ENCODE data around the gene DPEP2. TPM values are rescaled to one million over a fixed set of nuclear protein-coding genes. Genes with fewer than 3 reads are reported as not detected.
"Not testable (repeated sequence)": the region's sequence is repeated elsewhere in the genome, so short reads cannot be mapped to it uniquely, and the experiment has no call there.

The DPEP2 gene
- total RNA-seq, 1 donor from 2014 or later: 29.5 TPM

DNA sequence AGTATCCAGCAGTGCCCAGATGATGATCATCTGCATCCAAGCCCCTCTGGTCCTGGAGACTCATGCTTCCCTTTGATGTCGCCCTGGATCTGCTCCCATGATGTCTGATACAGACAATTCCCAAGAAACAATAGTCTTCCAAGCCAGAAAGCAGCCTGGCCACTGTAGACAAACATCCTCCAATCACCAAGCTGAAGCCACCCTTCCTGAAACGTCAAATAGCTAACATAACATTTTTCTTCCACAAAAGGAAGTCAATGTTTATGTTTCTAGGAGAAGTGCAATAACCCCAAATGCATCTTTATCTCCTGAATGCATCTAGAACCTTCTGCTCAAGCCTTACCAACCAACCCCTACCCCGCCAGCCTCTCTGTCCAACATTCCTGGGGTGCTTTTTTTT, 1.2 kb upstream of the DPEP2 start:
- TF ChIP-seq, protein P1, sequence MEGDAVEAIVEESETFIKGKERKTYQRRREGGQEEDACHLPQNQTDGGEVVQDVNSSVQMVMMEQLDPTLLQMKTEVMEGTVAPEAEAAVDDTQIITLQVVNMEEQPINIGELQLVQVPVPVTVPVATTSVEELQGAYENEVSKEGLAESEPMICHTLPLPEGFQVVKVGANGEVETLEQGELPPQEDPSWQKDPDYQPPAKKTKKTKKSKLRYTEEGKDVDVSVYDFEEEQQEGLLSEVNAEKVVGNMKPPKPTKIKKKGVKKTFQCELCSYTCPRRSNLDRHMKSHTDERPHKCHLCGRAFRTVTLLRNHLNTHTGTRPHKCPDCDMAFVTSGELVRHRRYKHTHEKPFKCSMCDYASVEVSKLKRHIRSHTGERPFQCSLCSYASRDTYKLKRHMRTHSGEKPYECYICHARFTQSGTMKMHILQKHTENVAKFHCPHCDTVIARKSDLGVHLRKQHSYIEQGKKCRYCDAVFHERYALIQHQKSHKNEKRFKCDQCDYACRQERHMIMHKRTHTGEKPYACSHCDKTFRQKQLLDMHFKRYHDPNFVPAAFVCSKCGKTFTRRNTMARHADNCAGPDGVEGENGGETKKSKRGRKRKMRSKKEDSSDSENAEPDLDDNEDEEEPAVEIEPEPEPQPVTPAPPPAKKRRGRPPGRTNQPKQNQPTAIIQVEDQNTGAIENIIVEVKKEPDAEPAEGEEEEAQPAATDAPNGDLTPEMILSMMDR (IDR thresholded peaks at IDR 0.05): no peak
- H3K27ac ChIP-seq: peak overlapping the region; percentile 84
- ATAC-seq: peak; percentile 31 to 37
- intact Hi-C loops (cut with DNase I): no loop called here
- H3K4me1 ChIP-seq: peaks cover 44% of the 10 kb centered on the region
- H3K36me3 ChIP-seq: no peaks in the 10 kb centered on the region
- no peak for DNase-seq
- H3K27me3 ChIP-seq (ENCODE audit: low read depth): no peaks in the 10 kb centered on the region
- no peaks in the 10 kb centered on the region for H3K9me3 ChIP-seq
- H3K4me3 ChIP-seq: peak overlapping the region; percentile 42

DNA sequence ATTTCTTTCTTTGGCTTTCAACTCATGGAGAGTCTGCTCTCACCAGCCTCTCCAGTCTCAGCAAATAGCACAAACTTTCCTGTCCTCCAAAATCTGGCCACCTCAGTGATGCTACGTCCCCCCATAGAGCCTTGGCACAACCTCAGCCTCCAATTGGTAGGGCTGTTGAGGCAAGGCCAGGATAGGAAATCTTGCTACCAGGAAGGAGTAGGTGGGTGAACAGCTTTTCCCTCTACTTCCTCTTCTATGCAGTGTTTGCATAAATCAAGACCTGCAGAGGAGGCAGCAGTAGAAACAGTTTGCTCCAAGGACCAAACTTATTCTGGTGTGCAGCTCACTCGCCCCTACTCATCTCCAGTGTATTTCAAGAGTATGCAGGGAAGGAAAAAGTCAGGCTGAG, 701 bp upstream of the DPEP2 start:
- ATAC-seq: peak; percentile 72 to 74
- intact Hi-C loops (cut with DNase I): no loop called here
- Histone ChIP-seq H3K27me3 (ENCODE audit: low read depth) (no peaks in the 10 kb centered on the region), H3K9me3 (no peaks in the 10 kb centered on the region), H3K4me1 (peaks cover 44% of the 10 kb centered on the region), H3K4me3 (peak overlapping the region; percentile 42), H3K27ac (peak overlapping the region; percentile 84), H3K36me3 (no peaks in the 10 kb centered on the region)
- no peak for DNase-seq
- TF ChIP-seq, protein P1 (IDR thresholded peaks at IDR 0.05): no peak

DNA sequence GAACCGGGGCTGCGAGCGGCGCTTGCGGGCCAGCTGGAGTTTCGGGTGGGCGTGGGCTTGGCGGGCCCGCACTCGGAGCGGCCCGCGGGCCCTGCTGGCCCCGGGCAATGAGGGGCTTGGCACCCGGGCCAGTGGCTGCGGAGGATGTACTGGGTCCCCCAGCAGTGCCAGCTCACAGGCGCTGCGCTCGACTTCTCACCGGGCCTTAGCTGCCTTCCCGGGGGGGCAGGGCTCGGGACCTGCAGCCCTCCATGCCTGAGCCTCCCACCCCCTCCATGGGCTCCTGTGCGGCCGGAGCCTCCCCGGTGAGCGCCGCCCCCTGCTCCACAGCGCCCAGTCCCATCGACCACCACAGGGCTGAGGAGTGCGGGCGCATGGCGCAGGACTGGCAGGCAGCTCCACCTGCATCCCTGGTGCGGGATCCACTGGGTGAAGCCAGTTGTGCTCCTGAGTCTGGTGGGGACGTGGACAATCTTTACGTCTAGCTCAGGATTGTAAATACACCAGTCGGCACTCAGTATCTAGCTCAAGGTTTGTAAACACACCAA, 979 bp downstream of the DPEP2 start:
- H3K36me3 ChIP-seq; intact Hi-C loops (cut with DNase I); H3K27me3 ChIP-seq (ENCODE audit: low read depth); H3K4me3 ChIP-seq; DNase-seq; H3K9me3 ChIP-seq; ATAC-seq: not testable (repeated sequence)
- Histone ChIP-seq H3K27ac (peak overlapping the region; percentile 84), H3K4me1 (peaks cover 52% of the 10 kb centered on the region)

DNA sequence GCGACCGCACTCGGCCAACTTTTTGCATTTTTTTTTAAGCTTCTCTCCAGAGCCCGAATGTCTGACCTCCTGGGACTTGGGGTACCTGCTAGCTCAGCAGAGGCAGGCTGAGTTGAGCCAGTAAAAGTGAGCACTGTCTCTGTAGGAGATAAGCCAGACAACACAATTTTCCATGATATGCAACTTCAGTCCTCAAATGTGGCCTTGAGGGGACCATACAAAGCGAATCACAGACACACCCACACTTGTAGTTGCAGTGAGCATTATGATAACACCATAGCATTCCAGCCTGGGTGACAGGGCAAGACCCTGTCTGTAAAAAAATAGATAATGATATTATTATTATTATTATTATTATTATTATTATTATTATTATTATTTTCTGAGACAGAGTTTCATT, 2.6 kb downstream of the DPEP2 start:
- Histone ChIP-seq H3K9me3 (no peaks in the 10 kb centered on the region), H3K4me3 (no peak overlapping the region), H3K27ac (no peak overlapping the region), H3K4me1 (peaks cover 60% of the 10 kb centered on the region), H3K36me3 (no peaks in the 10 kb centered on the region), H3K27me3 (ENCODE audit: low read depth) (no peaks in the 10 kb centered on the region)
- intact Hi-C loops (cut with DNase I): no loop called here
- ATAC-seq (no peak), DNase-seq (no peak)
- TF ChIP-seq, protein P1 (IDR thresholded peaks at IDR 0.05): no peak

DNA sequence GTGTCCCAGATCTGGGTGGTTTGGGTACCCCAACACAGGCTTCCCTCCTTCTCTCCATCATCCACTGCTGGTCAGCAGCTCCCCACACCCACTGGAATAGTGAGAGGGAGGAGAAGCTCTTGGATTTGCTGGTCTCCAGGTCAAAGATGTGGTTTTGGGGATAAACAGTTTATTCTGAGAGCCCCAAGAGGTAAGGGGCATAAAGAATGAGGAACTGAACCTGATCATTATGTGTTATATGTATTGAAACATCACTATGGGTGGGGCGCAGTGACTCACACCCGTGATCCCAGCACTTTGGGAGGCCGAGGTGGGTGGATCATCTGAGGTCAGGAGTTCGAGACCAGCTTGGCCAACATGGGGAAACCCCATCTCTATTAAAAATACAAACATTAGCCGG, 3.9 kb downstream of the DPEP2 start:
- H3K27ac ChIP-seq: peak overlapping the region; percentile 53
- no peak overlapping the region for H3K4me3 ChIP-seq
- no peaks in the 10 kb centered on the region for H3K27me3 ChIP-seq (ENCODE audit: low read depth)
- ATAC-seq (no peak), DNase-seq (peak; percentile 54)
- no peaks in the 10 kb centered on the region for H3K9me3 ChIP-seq
- H3K4me1 ChIP-seq: peaks cover 49% of the 10 kb centered on the region
- no peaks in the 10 kb centered on the region for H3K36me3 ChIP-seq
- TF ChIP-seq, protein P1 (IDR thresholded peaks at IDR 0.05): no peak
- intact Hi-C loops (cut with DNase I): no loop called here

DNA sequence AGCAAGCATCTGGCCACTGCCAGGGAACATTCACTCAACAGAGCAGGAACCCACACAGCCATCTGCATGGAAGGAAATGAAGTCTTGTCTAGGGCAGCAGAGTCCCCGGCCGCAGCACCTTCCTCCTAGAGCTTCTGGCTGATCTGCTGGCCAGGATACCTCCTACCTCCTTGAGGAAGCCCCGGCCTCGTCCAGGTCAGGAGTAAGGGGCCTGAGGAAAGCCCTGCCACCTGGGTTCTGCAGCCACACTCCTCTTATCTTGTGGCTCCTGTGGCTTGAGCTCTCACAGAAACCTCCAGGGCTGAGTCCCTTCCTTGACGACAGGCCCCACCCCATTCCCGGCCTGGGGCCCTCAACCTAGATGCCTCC, 5.3 kb downstream of the DPEP2 start:
- peak overlapping the region; percentile 49 for H3K4me3 ChIP-seq
- H3K9me3 ChIP-seq; H3K36me3 ChIP-seq; DNase-seq; H3K27me3 ChIP-seq (ENCODE audit: low read depth); intact Hi-C loops (cut with DNase I): not testable (repeated sequence)
- H3K4me1 ChIP-seq: peaks cover 37% of the 10 kb centered on the region
- peak; percentile 3 to 9 for ATAC-seq
- peak overlapping the region; percentile 90 for H3K27ac ChIP-seq

Data from lower lobe of right lung (tissue), 2 donors.